NCI-H1105 treated with DMSO at 0.1 percent for 48 hours (cell line): ENCODE measurements around the gene SLC22A7.

Source experiments
- DNase-seq: peaks from one replicate; lab custom pipeline; 2025; lab: John Stamatoyannopoulos, UW

Gene SLC22A7

DNA sequence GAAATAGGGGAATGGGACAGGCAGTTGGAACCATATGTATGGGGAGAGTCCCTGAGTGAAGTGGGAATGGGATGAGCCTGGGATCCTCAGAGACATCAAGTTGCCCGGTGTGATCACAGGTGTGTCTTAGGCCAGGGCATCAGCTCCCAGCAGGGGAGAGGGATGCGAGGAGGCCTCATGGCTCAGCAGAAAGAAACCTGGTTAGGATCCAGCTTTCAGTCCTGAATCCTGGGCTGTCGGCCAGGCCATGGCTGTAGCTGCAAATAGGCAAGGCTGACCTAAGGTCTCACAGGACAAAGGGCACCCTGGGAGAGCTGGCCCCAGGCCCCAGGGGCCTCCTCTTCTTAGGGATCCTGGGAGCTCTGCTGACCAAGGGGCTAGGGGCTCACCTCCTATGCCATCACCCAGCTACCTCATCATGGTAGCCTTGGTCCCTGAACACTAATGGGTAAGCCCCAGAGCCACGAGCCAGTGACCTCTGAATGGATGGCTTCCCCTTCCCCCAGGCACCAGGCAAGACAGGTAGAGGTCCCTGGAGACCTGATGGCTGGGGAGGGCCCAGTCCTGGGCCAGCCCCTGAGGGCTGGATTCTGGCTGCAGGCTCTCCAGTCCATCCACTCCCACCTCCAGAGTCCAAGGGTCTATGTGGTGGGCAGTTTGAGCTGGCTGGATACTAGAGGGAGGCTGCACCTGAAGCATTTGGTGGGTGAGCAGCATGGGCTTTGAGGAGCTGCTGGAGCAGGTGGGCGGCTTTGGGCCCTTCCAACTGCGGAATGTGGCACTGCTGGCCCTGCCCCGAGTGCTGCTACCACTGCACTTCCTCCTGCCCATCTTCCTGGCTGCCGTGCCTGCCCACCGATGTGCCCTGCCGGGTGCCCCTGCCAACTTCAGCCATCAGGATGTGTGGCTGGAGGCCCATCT is at the start of gene SLC22A7:
TSS of gene SLC22A7 (plus strand) at position 617 of the 921 bp plus-strand sequence. CDS start at position 716, 99 bp downstream.
- DNase-seq: no peak

DNA sequence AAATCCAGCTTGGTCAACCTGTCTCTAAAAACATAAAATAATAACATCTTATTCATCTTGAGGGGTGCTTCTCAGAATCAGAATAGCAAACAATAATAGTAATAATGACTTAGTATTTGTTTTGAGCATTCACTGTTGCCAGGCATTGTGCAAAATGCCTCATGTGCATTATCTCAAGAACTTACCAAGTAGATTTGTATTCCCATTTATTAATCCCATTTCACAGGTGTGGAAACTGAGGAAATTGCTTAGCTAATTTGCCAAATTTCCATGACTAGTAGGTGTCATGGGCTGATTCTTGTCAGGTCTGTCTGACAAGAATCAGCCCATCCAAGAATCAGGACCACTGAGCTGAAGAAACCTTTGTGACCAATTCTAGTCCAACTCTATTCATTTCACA is 49.3 kb upstream of the SLC22A7 start:
- DNase-seq: no peak

DNA sequence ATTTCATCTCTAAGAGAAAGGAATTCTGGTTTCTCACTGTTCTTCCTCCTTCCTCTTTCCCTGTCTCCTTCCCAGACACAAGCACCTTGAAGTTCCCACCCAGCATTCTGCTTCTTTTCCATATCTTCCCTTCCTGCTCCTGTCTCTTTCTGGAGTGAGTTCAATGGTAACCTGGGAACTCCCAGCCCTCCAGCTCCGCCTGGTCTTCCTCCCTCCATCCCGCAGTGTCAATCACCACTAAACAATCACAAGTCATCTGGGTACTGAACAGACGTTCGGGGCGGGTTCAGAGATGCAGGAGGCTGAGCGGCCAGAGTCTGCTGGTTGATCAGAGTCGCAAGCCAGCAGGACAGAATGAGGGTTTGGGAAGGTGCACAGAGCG is 47.1 kb upstream of the SLC22A7 start:
- no peak for DNase-seq

GRCh38 chr6:43253401-43253800 is 44.7 kb upstream of the SLC22A7 start:
- no peak for DNase-seq

DNA sequence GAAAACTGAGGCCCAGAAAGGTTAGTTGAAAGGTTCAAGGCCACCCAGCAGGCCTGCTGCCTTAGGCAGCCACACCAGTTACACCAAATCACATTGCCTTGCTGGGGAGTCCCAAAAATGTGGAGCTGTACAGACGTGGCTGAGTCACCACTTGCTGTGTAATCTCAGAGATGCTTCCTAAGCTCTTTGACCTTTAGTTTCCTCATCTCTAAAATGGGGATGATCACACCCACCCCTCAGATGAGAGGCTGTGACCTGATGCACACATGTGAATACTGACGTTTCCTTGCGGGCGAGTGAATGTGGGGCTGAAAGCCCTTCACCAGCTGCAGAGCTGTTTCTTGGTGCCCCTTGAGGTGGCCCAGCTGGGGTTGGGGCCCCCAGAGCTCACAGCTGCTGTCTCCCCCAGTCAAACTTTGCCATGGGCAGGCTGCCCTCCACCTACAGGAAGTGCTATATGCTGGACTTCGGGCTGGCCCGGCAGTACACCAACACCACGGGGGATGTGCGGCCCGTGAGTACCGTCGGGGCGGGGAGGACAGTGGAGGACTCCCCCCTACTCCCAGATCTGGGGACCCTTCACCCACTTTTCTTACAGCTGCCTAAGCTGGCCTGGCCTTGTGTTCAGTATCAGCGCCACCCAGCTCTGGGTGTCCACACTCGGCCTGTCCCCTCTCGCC is 43.8 kb upstream of the SLC22A7 start:
- no peak for DNase-seq

GRCh38 chr6:43254846-43255245 is 43.2 kb upstream of the SLC22A7 start:
- DNase-seq: no peak

DNA sequence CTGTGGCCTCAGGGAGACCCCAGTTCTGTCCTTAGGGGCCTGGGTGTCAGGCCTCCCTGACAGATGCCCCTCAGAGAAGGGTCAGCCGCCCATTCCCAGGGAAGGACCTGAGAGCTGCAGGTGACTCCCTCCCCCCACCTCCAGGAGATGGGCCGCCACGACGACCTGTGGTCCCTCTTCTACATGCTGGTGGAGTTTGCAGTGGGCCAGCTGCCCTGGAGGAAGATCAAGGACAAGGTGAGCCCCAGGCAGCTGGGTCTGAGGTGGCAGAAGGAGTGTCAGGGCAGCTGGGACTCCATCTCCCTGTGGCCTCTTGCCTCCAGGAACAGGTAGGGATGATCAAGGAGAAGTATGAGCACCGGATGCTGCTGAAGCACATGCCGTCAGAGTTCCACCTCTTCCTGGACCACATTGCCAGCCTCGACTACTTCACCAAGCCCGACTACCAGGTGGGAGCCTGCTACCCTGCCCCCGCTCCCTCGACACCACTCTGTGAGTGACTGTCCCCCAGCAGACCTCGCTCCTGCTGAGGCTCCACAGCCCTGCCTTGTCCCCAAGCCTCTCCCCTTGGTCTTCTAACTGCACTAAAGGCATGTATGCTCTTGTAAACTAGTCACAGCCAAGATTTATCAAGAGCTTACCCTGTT is 42.5 kb upstream of the SLC22A7 start:
- no peak for DNase-seq

DNA sequence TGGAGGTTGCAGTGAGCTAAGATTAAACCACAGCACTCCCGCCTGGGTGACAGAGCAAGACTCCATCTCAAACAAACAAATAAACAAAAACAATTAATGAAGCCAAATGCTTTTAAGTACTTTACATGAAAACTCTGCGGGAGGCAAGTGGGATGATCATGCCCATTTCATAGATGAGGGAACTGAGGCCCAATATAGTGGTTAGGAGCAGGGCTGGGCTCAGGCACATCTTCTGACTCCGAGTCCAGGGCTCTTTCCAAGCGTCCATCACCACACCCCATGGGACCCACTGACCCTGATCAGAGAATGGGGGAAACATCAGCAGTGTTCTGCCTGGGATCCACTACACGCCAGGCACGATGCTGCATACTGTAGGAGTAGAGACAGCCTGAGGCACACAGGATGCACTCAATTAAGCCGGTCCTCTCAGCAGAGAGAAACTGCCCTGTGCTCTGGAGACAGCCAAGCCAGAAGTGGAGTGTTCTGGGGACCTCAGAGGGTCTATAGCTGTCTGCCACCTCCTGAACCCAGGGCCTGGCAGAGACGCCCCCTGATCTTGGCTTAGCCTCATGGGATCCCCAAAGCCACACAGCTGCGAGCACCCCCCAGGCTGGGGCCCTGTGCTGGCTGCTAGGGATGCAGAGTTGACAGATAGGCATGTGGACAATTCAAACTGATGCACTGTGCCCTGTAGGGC is 41.2 kb upstream of the SLC22A7 start:
- no peak for DNase-seq

DNA sequence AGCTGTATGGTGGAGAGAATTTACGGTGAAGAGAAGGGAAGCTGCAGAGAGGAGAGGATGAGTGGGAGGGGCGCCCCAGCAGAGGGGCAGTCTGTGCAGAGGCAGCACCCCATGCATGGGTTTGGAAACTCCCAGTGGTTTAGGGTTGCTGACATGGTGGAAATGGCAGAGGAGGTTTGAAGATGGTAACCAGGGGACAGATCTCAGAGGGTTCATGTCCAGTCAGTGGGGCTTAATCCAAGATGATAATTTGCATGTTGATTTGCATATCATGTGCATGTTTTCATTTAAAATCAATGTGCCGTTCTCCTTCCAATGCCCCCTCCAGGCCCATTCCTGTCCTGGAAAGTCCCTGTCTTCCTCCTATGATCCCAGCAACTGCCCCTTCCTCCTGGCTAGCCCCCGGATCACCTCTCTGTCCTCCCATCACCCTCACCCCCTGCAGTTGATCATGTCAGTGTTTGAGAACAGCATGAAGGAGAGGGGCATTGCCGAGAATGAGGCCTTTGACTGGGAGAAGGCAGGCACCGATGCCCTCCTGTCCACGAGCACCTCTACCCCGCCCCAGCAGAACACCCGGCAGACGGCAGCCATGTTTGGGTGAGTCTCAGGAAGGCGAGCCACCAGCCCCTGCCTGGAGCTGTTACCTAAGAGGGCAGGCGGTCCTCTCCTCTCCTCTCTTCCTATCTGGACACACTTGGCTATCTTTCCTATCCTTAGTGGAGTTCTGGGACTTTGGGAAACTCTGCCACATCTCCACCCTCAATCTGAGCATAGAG is 40.5 kb upstream of the SLC22A7 start:
- DNase-seq: no peak

- no peak for DNase-seq
These were observed 39.9 kb upstream of the SLC22A7 start for GRCh38 chr6:43258180-43258579.

DNA sequence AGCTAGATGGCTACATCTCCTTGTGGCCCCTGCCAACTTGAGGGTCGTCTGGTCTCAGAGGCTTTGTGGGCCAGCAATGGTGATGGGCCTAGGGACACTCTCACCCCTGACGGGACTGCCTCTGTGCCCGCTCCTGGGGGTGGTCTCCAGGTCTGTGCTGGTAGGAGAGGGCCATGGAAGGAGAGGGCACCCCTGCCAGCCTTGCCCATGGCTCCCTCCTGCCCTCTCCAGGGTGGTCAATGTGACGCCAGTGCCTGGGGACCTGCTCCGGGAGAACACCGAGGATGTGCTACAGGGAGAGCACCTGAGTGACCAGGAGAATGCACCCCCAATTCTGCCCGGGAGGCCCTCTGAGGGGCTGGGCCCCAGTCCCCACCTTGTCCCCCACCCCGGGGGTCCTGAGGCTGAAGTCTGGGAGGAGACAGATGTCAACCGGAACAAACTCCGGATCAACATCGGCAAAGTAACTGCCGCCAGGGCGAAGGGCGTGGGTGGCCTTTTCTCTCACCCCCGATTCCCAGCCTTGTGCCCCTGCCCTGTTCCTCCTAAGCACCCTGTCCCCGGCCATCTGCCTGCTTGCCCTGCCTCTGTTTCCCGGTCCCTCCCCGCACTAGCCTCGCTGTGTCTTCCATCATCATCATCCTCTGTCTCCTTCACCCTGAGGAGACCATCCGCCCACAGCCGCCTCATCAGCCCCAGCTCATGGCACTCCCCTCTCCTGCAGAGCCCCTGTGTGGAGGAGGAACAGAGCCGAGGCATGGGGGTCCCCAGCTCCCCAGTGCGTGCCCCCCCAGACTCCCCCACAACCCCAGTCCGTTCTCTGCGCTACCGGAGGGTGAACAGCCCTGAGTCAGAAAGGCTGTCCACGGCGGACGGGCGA is 39.0 kb upstream of the SLC22A7 start:
- no peak for DNase-seq

- DNase-seq: no peak
These were observed 37.3 kb upstream of the SLC22A7 start for GRCh38 chr6:43260791-43261190.

GRCh38 chr6:43261198-43261597 is 36.9 kb upstream of the SLC22A7 start:
- DNase-seq: no peak

GRCh38 chr6:43262000-43262779 is 35.9 kb upstream of the SLC22A7 start:
- no peak for DNase-seq

- no peak for DNase-seq
These were observed 35.2 kb upstream of the SLC22A7 start for GRCh38 chr6:43262780-43263313.

DNA sequence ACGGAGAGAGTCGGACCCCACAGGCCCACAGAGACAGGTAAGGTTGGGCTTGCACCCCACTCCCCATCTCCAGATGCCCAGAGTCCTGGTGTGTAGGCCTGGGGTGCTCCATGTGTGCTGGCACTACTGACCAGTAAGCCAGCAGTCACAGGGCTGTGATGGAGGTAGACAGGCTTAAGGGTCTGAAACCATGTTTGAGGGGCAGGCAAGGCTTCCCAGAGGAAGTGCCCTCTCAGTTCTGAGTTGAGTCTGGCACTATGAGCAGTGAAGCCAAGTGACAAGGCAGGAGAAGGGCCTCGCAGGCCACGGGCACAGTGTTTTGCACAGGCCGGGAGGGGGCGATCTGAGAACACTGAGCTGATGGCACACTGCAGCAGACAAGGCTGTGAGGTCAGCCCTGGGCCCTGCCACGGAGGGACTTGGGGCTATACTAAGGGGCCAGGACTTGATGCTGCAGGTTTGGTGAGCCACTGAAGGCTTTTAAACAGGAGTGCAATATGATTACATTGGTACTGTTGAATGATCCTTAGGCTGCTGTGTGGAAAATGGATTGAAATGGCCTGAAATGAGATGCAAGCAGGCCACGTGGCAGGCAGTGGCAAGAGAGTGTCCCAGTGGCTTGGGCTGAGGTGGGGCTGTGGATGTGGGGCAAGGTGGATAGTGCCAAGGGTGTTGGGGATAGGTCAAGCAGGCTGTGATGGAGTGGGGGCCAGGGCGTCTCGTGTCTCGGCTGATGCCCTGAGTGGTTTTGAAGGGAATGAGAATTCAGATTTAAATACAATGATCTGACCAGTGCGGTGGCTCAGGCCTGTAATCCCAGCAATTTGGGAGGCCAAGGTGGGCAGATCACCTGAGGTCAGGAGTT is 34.5 kb upstream of the SLC22A7 start:
- no peak for DNase-seq

GRCh38 chr6:43264599-43265145 is 33.4 kb upstream of the SLC22A7 start:
- no peak for DNase-seq

DNA sequence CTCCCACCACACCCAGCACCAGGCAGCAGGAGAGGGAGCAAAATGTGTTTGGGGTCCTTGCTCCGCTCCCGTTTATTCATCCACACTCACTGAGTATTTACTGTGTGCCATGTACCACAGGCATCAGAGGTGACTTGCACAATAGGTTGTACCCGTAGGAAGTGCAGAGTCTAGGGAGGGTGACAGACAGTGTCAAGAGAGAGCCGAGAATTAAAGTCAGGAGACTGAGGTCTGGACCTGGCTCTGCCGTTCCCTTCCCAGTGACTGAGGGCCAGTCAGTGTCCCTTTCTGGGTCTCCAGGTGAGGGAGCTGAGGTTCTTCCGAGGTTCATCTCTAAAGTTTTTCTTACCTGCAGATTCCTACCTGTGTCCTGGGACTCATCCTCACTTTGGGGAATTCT is 32.5 kb upstream of the SLC22A7 start:
- no peak for DNase-seq
